Sciatic nerve (tissue), 2 donors: ENCODE data around the gene EEF2. TPM values are rescaled to one million over a fixed set of nuclear protein-coding genes. Genes with fewer than 3 reads are reported as not detected.

Experiments
- ATAC-seq: fragments of 200-7000 bp; cut with Tn5 transposase; one replicate; pipeline ENCODE4 v1.9.1; 2020; ENCODE audit warnings: mild to moderate bottlenecking, moderate library complexity
- DNase-seq: peaks from one replicate; pipeline ENCODE4 v3.0.0-alpha.2; 2020; ENCODE audit warnings: low spot score
- intact Hi-C: fragments of 100-400 bp; cut with DNase I; formaldehyde crosslinking; loops from one replicate; pipeline ENCODE4 v1.14.2; 2022
- total RNA-seq: library from RNA; stranded (reverse); fragmentation: NEBNext Ultra II Directional; extraction: Animal tissue kit (Norgen Biotek cat#: 25700); gene quantifications from one replicate; pipeline ENCODE4 v1.2.1, GENCODE V29; 2021
- donor health status: DM: no; HTN: no; CAD: no.
- donor health status: DM: no; HTN: no; CAD: no.

Gene EEF2
- 1,381 TPM for total RNA-seq

DNA sequence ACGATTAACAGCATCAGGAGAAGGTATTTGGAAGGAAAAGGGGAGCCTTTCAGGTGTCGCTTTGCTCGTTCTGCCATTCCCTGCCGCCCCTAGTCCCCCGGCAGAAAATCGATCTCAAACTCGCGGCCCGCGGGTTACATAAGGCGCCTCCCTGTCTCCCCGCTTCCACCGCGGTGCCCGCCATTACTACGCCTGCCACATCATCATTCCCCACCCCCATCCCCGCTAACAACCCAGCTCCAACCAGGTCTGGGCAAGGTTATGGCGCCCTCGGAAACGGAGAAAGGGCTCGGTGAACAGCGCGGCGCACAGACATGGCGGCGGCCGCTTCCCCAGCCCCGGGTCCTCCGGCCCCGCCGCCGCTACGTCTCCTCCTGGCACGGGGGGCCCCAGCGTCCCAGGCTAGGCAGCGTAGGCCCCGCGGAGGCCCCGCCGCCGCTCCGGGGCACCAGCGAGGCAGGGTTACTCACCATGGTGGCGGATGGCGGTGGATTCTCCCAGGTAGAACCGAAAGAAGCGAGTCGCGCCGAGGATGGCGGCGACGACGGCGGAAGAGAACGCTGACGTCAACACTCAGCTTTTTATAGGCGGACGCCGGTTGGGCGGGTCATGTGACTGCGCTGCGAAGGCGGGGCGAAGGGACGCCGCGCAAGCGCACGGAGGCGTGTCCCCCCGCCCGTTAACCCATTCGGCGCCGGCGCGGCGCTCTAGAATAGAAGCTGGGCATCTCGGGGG, at the start of gene EEF2:
EEF2 (minus strand) TSS at position 556 of the 735 bp plus-strand sequence; CDS start at position 473, 83 bp downstream.
- peak; percentile 84 for ATAC-seq

DNA sequence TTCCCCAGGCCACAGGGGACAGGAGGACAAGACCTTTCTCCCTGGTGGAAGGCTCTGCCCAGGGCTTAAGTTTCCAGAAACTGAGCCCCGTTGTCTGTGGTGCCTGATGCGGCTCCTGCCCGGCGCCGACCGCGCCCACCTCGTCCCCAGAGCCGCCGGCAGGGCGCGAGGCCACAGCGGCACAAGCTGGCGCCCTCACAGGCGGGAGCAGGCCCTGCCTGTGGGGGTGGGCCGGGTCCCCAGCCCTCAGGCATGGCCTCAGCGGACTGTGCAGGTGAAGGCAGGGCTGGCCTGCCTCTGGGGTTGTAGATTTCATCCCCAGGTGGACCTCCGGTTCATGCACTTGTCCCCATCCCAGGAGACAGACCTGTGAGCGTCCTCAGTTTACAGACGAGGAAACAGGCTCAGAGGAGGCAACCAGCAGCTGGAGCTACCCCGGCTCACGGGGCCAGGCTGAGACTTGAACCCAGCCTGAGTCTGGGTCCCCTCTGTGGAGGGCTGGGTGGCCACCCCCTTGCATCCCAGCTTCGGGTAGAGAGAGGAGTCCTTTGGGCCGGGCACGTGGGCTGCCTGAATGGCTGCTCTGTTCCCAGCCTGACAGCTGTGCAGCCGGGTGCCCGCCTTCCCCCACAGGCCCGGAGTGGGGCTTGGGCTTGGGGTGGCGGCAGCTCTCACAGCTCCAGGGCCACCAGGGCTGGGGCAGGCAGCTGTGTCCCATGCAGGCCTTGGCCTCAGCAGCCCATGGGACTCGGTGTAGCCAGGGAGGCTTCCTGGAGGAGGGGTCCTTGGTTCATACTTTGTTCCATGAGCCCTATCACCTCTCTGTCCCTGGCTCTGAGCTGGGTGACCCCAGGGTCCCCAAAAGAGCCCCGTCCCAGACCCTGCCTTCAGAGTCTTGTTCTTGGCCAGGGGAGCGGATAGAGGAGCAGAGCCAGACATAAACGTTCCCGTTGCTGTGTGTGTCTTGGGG, 49.1 kb upstream of the EEF2 start:
- intact Hi-C loops = no loop called here
- DNase-seq (no peak), ATAC-seq (peak; percentile 57)

More for the DNA sequence above, at the start of gene EEF2:
- peak; percentile 96 for DNase-seq
- intact Hi-C loops = loop anchor here (10.0 kb wide), 1 partner anchor 220 kb away; no protein-coding TSS in a partner anchor

DNA sequence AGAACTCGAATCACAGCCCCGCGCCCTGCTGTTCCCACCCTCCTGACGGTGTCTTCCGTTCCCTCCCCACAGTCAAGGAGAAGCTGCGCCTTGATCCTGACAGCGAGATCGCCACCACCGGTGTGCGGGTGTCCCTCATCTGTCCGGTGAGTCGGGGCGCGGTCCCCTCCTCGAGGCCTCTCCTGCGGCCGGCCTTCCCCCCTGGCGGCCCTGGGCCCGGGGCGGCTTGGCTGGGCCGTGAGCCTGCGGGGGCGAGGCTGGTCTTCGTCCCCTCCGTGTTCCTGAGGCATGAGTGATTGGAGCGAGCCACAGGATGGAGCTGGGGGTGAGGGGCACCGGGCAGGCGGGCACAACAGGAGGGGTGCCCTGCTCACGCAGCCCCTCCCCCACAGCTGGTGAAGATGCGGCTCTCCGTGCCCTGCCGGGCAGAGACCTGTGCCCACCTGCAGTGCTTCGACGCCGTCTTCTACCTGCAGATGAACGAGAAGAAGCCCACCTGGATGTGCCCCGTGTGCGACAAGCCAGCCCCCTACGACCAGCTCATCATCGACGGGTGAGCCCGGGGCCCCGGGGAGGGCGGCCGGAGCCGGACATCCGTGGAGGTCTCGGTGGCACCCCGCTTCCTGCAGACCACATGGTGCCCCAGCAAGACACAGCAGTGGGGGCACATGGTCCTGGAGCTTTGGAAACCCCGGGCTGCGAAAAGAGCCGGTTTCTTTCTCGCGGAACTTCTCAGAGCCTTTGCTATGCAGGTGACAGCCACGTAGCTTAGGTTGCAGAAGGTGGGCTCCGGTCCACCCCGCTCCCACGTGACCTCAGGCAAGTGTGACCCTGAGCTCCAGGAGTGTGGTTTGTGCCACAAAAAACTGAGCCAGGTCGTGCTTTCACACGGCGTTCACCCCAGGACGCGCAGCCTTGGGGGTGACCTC, 48.0 kb upstream of the EEF2 start:
- intact Hi-C loops = no loop called here
- ATAC-seq (no peak), DNase-seq (no peak)

DNA sequence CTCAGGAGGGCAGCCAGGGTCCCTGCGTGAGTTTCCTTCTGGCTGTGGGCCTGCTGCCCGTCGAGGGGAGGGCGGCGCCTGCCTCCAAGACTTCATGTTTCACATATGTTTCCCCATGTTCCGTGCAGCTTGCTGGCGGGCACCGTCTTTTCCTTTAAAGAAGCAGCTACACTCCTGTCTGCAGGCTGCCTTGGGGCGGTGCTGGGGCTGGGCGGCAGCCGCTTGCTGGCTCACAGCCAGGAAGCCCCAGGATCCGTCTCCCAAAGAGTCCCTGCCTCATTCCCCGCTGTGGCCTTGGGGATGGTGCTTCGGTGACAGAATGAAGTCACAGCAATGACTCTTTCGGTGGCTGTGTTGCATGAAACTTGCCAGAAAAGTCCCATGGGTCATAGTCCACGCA, 47.2 kb upstream of the EEF2 start:
- ATAC-seq = no peak
- DNase-seq = no peak
- intact Hi-C loops = no loop called here

DNA sequence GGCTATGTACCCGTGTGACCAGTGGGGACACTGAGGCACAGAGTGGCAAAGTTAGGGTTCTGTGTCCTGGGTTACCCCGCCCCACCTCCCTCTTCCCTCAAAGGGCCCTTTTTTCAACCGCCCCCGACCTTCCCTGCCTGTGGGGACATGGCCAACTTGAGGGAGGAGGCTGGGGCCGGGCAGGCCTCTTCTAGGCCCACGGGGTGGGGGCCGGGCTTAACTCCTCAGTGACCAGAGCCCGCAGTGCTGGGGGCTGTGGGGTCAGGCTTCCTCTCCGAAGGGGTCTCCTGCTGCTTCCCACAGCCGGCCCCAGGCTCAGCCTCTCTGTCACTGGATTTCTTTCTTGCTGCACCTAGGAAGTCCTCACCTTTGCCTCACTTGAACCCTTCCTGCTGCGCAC, 46.2 kb upstream of the EEF2 start:
- DNase-seq (no peak), ATAC-seq (no peak)
- intact Hi-C loops = no loop called here

DNA sequence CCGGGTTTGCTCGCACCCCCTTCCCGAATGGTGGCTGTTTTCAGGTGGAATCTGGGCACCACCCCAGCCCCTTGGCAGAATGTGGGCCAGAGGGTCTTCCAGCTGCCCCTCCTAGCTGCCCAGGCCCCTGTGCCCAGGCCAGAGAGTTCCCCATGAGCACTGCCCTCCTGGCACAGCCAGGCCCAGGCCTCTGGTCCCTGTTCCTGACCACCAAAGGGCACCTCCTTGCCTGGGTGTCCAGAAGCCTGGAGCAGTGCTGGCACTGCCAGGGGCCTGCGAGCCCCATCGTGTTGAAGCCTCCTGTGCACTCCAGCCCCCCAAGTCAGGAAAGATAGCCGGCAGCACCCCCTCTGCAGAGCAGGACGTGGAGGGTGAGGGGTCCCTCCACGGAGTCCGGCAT, 45.7 kb upstream of the EEF2 start:
- no peak for ATAC-seq
- no peak for DNase-seq
- intact Hi-C loops = no loop called here

DNA sequence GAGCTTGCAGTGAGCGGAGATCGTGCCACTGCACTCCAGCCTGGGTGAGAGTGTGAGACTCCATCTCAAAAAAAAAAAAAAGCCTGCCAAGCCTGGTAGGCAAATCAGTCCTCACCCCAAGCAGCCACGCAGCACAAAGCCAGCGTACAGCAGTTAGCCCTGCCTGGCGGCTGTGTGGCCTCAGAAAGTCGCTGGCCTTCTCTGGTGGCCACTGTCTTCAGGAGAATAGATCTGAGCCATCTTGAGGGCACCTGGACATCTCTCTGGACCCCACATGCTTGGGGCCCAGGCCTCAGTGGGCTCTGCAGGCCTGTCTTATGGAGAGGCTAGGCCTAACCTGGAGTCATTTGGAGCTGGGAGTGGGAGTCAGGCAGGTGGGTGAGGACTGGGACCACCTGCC, 45.3 kb upstream of the EEF2 start:
- ATAC-seq (no peak), DNase-seq (no peak)
- intact Hi-C loops = no loop called here

DNA sequence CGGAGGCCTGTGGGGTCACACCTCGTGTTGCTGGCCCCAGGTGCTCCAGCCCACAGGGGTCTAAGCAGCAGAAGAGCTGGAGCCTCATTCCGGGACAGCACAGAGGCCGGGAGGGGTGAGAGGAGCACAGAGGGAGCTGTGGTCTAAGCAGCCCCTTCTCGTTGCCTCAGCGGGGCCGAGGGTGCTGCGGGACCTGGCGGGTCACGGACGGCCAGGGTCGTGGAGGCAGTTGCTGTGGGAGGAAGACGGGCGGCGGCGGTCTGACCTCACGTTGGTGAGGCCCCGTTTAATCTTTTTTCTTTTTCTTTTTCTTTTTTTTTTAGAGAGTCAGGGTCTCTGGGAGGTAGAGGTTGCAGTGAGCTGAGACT, 44.0 kb upstream of the EEF2 start:
- ATAC-seq (no peak), DNase-seq (no peak)
- intact Hi-C loops = no loop called here

DNA sequence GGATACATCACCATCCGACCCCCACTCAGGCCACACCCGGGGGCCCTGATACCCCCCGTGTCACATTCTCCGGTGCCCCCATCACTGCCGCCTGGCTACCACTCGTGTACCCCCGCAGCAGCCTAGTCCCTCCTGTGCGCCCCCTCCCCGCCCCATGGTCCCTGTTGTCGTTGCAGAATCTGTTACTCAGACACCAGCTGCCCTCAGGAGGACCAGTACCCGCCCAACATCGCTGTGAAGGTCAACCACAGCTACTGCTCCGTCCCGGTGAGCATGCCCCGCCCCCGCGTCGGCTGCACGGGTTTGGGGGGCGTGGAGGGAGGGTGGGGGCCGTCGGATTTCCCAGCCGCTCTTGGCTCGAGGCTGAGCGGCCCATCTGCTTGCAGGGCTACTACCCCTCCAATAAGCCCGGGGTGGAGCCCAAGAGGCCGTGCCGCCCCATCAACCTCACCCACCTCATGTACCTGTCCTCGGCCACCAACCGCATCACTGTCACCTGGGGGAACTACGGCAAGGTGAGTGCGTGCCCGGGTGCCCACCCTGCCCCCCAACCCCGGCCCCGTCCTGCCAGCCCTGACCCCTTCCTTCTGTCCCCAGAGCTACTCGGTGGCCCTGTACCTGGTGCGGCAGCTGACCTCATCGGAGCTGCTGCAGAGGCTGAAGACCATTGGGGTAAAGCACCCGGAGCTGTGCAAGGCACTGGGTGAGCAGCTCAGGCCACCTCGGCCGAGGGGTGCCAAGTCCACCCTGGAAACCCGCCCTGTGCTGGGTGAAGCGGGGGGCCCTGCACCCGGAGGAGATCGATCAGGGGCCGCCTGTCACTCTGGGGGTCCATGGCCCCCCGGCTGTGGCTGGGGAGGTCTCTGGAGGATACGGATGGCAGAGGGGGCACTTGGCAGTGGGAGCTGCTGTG, 43.3 kb upstream of the EEF2 start:
- intact Hi-C loops = no loop called here
- DNase-seq (no peak), ATAC-seq (no peak)

DNA sequence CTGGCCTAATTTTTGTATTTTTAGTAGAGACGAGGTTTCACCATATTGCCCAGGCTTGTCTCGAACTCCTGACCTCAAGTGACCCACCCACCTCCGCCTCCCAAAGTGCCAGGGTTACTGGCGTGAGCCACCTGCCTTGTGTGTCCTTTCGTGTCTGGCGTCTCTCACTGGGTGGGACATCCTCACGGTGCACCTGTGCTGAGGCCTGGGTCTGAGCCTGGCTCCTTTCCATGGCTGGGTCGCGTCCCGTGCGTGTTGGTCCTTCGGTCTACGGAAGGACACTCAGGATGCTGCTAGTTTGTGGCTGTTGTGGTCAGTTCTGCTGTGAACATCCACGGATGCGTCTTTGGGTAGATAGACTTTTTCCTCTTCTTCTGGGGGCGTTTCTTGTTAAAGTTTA, 41.9 kb upstream of the EEF2 start:
- ATAC-seq = no peak
- no peak for DNase-seq
- intact Hi-C loops = no loop called here

DNA sequence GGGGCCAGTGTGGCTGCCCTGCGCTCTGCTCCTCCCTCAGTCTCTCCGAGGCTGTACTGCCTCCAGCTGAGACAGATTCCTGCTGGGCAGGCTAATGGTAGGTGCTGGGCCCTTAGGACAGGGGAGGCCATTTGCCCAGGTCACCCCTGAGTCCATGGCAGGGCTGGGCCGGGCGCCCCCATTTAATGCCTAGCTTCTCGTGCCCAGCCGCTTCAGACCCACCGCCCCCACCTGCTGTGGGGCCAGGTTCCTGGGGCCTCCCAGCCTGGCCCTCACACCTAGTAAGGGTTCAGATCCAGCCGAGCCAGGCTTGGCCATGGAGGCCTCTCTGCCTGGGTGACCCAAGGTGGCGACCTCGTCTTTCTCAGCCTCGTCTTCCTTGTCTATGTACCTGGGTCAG, 40.1 kb upstream of the EEF2 start:
- ATAC-seq = no peak
- intact Hi-C loops = no loop called here
- no peak for DNase-seq

DNA sequence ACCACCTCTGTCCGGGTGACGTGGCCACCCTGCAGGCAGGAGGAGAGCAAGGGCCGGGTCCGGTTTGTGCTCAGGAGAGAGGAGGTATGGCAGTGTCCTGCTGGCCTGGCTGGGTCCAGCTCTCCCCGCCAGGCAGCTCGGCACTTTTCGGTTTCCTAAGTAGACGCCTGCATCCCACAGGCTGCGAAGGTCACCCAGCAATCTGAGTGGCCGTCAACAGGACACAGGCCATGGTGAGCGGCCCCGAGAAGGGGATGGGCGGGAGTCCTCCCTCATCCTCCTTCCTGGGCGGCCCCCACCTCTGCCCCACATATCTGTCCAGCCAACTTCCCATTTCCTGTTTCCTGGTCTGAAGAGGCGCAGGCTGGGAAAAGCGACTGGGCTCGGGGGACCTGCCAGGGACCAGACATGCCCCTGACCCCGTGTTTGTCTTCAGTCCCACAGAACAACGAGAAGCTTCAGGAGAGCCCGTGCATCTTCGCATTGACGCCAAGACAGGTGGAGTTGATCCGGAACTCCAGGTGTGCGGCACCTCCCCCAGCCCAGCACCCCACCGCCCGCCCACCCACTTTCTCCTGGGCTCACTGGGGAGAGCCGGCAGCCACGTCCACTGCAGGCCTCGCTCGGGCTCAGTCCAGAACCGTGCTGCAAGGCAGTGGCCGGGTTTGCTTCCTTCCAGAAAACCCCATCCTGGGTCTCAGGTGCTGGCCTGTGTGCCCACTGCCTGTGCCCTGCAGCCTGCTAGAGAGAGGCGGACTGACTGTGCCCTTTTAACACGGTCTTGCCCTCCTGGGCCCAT, 38.5 kb upstream of the EEF2 start:
- intact Hi-C loops = no loop called here
- DNase-seq (no peak), ATAC-seq (no peak)

DNA sequence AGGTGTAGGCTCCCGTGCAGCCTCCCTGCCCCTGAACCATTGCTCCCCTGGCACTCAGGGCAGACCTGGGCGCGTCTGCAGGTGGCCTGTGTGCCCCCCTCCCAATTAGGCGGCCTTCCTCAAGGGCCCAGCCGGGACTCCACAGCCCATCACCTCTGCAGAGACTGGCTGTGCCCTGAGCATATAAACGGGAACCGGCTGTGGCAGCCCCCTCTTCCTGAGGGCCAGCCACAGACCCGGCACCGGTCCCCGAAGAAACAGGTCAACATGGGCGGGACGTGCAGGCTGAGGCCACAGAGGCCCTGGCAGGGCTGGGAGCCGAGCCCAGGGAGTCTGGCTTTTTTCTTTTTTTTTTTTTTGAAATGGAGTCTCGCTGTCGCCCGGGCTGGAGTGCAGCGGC, 34.3 kb upstream of the EEF2 start:
- intact Hi-C loops = no loop called here
- DNase-seq = peak; percentile 55
- no peak for ATAC-seq

DNA sequence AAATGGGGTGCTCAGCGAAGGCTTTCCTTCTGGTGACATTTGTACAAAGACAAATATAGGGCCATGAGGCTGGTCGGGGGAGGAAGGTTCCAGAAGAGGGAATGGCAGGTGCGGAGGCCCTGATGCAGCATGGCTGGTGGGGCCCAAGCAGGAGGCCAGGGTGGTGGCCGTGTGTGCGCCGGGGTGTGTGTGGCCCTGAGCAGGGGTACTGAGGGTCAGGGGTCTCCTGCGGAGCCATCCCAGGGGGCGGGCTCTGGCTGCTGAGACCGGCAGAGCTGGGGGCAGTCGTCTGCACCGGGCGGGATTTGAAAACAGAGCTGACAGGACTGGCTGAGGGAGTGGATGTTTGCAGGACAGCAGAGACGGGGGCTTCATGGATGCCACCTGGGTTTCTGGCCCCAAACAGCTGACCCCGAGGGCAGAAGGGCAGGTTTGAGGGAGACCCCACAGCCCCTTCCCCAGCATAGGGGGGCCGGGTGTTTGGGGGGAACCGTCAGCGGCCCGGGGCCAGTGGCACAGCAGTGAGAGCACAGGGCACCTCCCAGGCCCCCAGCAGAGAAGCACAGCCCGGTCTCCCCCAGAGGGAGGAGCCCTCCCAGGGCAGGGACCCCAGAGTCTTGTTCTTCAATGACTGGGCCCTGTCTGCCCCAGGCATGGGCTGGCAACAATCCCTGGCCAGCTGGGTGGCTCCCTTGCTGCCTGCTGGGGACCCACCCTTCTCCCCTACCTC, 33.7 kb upstream of the EEF2 start:
- intact Hi-C loops = no loop called here

DNA sequence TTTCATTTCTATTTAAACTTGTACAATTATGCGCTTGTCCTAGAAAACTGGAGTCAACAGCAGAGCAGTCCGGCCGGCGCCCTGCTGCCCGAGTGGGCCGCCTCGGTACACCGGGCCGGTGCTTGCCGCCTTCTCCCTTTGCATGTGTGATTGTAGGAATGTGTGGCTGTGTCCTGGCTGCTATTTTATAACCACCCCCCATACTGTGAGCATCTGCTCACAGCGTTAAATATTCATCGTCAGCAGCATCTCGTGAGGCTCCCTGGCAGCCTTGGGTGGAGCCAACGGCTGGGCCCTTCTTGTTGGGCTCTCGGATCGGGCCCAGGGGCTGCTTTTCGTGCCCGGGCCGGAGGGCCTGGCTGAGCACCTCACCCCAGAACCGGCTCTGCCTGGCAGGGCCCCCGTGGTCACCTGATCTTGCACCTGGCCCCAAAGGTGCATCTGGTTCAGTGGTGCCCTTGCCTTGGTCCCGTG, 32.9 kb upstream of the EEF2 start:
- DNase-seq = no peak
- no peak for ATAC-seq
- intact Hi-C loops = no loop called here

More for the DNA sequence above, 33.7 kb upstream of the EEF2 start:
- ATAC-seq (no peak), DNase-seq (no peak)

DNA sequence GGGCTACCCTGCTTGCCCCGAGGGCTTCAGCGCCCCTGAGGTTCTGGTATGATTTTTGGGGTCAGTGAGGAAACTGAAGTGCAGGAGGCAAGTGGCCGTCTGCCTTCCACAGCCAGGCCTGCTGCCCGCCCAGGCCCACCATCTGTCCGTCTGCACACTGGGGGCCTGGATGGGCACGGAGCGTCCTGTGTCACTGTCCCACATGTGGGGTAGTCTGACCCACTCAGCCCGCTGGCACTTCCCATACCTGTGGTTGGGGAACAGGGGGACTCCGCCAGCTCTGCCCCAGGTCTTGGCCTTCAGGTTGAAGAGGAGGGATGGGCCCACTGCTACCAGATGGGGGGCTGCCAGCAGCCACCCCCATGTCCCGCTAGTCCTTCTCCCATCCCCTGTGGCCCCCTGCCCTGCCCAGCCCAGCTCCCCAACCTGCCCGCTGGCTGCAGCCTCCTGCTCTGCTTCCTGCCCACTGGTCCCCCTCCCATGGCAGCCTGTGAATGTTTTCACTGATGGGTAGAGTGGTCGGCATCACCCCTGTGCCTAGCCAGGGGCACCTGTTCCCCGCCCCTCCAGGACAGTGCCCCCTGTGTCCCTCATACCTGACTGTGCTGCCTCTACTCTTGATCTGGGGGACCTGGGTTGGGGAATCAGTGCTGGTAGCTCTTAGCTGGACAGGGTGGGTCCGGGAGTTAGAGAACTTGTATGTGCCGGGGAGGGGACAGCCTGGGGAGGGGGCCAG, 31.8 kb upstream of the EEF2 start:
- DNase-seq (no peak), ATAC-seq (no peak)
- intact Hi-C loops = no loop called here
